ENCODE results near the gene CASP8AP2. TPM values are rescaled to one million over a fixed set of nuclear protein-coding genes. Genes with fewer than 3 reads are reported as not detected.

The CASP8AP2 gene
- total and polyA plus RNA-seq, 9 donors, result 5.2 to 18.1 (median 15.5) TPM

DNA sequence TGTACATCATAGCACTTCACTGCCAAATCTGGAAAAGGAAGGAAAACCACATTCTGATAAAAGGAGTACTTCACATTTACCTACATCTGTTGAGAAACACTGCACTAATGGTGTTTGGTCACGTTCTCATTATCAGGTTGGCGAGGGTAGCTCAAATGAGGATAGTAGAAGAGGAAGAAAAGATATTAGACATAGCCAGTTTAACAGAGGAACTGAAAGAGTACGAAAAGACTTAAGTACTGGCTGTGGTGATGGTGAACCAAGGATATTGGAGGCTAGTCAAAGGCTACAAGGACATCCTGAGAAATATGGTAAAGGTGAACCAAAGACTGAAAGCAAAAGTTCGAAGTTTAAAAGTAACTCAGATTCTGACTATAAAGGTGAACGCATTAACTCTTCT lies 32.6 kb downstream of the CASP8AP2 start:
- intact Hi-C loops (cut with DNase I), result no loop called here
- Histone ChIP-seq H3K4me1 (ENCODE audit: insufficient read depth) (no peaks in the 10 kb centered on the region), H3K27ac (no peak overlapping the region), H3K4me3 (no peak overlapping the region), H3K36me3 (no peaks in the 10 kb centered on the region), H3K27me3 (no peaks in the 10 kb centered on the region), H3K9me3 (no peaks in the 10 kb centered on the region)
- no peak for DNase-seq
- 95 to 98% (median 97%) methylated on average over 5 of the region's 5 CpGs for WGBS, 3 donors
- TF ChIP-seq EP300 (IDR thresholded peaks at IDR 0.05) (no peak), POLR2A (IDR thresholded peaks at IDR 0.05) (no peak), CTCF (IDR thresholded peaks at IDR 0.05) (no peak)

- Histone ChIP-seq H3K27ac (no peak overlapping the region), H3K36me3 (no peaks in the 10 kb centered on the region)
Measured at GRCh38 chr6:89862698-89863097, 33.0 kb downstream of the CASP8AP2 start.

GRCh38 chr6:89866024-89866678 lies 36.5 kb downstream of the CASP8AP2 start:
- 95 to 98% (median 96%) methylated on average over 6 of the region's 6 CpGs for WGBS, 3 donors
- no peak for TF ChIP-seq POLR2A (IDR thresholded peaks at IDR 0.05)
- no peak for TF ChIP-seq EP300 (IDR thresholded peaks at IDR 0.05)
- no peak for TF ChIP-seq CTCF (IDR thresholded peaks at IDR 0.05)
- no peaks in the 10 kb centered on the region for H3K36me3 ChIP-seq
- DNase-seq, result no peak
- H3K27ac ChIP-seq, result no peak overlapping the region
- no peaks in the 10 kb centered on the region for H3K4me1 ChIP-seq (ENCODE audit: insufficient read depth)
- H3K9me3 ChIP-seq, result no peaks in the 10 kb centered on the region
- no peaks in the 10 kb centered on the region for H3K27me3 ChIP-seq
- H3K4me3 ChIP-seq, result no peak overlapping the region
- intact Hi-C loops (cut with DNase I), result no loop called here

More at GRCh38 chr6:89862698-89863097, 33.0 kb downstream of the CASP8AP2 start:
- no peak for DNase-seq
- no peak for TF ChIP-seq EP300 (IDR thresholded peaks at IDR 0.05)
- no peak for TF ChIP-seq CTCF (IDR thresholded peaks at IDR 0.05)
- no peak for TF ChIP-seq POLR2A (IDR thresholded peaks at IDR 0.05)
- no peaks in the 10 kb centered on the region for H3K4me1 ChIP-seq (ENCODE audit: insufficient read depth)
- H3K4me3 ChIP-seq, result no peak overlapping the region
- H3K9me3 ChIP-seq, result no peaks in the 10 kb centered on the region
- no peaks in the 10 kb centered on the region for H3K27me3 ChIP-seq
- intact Hi-C loops (cut with DNase I), result no loop called here
- 95 to 97% (median 96%) methylated on average over 2 of the region's 2 CpGs for WGBS, 3 donors

DNA sequence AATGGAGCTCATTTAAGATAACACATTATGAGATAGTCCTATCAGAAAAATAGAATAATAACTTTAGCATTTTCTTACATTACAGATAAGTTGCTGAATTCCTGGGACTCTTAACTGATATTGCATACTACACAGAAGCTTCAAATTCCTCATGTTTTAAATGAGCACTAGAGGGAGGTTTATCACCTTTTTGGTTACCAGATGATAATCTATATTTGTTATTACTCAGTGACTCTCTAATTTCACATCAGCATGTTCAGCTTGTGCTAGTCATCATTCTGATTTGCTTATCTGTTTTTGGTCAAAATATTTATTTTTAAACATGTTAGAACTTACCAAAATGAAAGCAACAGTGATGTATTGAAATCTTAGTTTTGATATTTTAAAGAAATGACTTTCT lies 44.0 kb downstream of the CASP8AP2 start:
- DNase-seq, result no peak
- TF ChIP-seq CTCF (IDR thresholded peaks at IDR 0.05), result no peak
- no peak for TF ChIP-seq POLR2A (IDR thresholded peaks at IDR 0.05)
- TF ChIP-seq EP300 (IDR thresholded peaks at IDR 0.05), result no peak
- Histone ChIP-seq H3K4me1 (ENCODE audit: insufficient read depth) (no peaks in the 10 kb centered on the region), H3K9me3 (no peaks in the 10 kb centered on the region), H3K4me3 (no peak overlapping the region), H3K36me3 (no peaks in the 10 kb centered on the region), H3K27me3 (no peaks in the 10 kb centered on the region), H3K27ac (no peak overlapping the region)
- intact Hi-C loops (cut with DNase I), result no loop called here
